SH-SY5Y (cell line): Measurements from ENCODE around the gene CCDC122.

Experiments
- GATA2 ChIP-seq: IDR thresholded peaks from 2 replicates; pipeline ENCODE4 v1.6.1; 2011; ENCODE audit warnings: mild to moderate bottlenecking, low read depth, low read length
- GATA3 ChIP-seq: IDR thresholded peaks from 2 replicates; pipeline ENCODE4 v1.6.1; 2011; ENCODE audit warnings: low read depth, mild to moderate bottlenecking, low read length, moderate library complexity

DNA sequence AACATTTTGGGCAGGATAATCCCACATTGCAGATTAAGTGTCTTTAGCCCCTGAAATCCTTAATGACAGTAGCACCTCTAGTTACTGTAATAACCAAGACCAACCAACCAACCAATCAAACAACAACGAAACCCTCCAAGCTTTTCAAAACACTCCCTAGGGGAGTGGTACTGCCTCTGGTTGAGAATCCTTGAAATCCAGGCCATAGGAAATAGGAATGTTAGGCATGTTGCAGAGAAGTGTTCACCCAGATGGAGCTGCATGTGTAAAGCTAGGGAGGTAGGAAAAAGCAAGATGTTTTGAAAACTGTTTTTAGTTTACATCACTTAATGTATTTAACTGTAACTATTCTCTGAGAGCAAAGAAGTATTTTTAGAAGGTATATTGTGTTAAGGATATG is 4.7 kb upstream of the CCDC122 start:
- TF ChIP-seq GATA2 (no peak), GATA3 (no peak)
